HG02981 (cell line): ENCODE data around the gene GPR146.

ENCODE experiments used
- ATAC-seq: cut with Tn5 transposase; IDR thresholded peaks from one replicate; pipeline ENCODE4 v1.9.1; 2021; ENCODE audit warnings: mild to moderate bottlenecking, moderate library complexity; ENCODE audit not compliant: unreplicated experiment

Gene GPR146

GRCh38 chr7:1090686-1091643 is 46.6 kb downstream of the GPR146 start:
- ATAC-seq: no peak

- no peak for ATAC-seq
These were observed 47.3 kb downstream of the GPR146 start for GRCh38 chr7:1091644-1092027.

GRCh38 chr7:1092161-1092632 is 47.9 kb downstream of the GPR146 start:
- ATAC-seq: no peak

- ATAC-seq: no peak
These were observed 48.6 kb downstream of the GPR146 start for GRCh38 chr7:1092806-1093501.

- ATAC-seq: no peak
These were observed 49.1 kb downstream of the GPR146 start for GRCh38 chr7:1093502-1093843.

- ATAC-seq: no peak
These were observed 49.7 kb downstream of the GPR146 start for GRCh38 chr7:1093916-1094508.

GRCh38 chr7:1094870-1095269 is 50.5 kb downstream of the GPR146 start:
- no peak for ATAC-seq

GRCh38 chr7:1095621-1096155 is 51.3 kb downstream of the GPR146 start:
- no peak for ATAC-seq

GRCh38 chr7:1096156-1097119 is 52.1 kb downstream of the GPR146 start:
- no peak for ATAC-seq

GRCh38 chr7:1097120-1097504 is 52.8 kb downstream of the GPR146 start:
- ATAC-seq: no peak

- ATAC-seq: no peak
These were observed 54.2 kb downstream of the GPR146 start for GRCh38 chr7:1098243-1099153.

- ATAC-seq: no peak
These were observed 54.8 kb downstream of the GPR146 start for GRCh38 chr7:1099154-1099542.

- ATAC-seq: no peak
These were observed 55.3 kb downstream of the GPR146 start for GRCh38 chr7:1099637-1100036.

GRCh38 chr7:1100386-1100785 is 56.0 kb downstream of the GPR146 start:
- ATAC-seq: no peak

- no peak for ATAC-seq
These were observed 56.7 kb downstream of the GPR146 start for GRCh38 chr7:1100834-1101562.

GRCh38 chr7:1101563-1102431 is 57.5 kb downstream of the GPR146 start:
- ATAC-seq: no peak

GRCh38 chr7:1103009-1103788 is 58.9 kb downstream of the GPR146 start:
- ATAC-seq: peak; percentile 36
